ACHN (cell line): Measurements from ENCODE around the gene CRY2.

Experiments used
- DNase-seq: peaks from one replicate; pipeline ENCODE4 v3.0.0-alpha.2; 2015
- in situ Hi-C: cut with HindIII; loops from 2 replicates; pipeline ENCODE4 v1.10.0; 2017; ENCODE audit warnings: low sequenced_read_pairs, low pct_ligation_motif_present, low pct_unique_long_range_greater_than_20kb

CRY2 gene

GRCh38 chr11:45921561-45922424 lies 74.5 kb downstream of the CRY2 start:
- no peak for DNase-seq

GRCh38 chr11:45922425-45923082 lies 75.3 kb downstream of the CRY2 start, which contains the start of gene LARGE2:
Gene LARGE2, plus strand, starts transcription at chr11:45922656. Its CDS starts 227 bp downstream, at chr11:45922883.
- in situ Hi-C loops: no loop called here
- DNase-seq: no peak

More at GRCh38 chr11:45921561-45922424, 74.5 kb downstream of the CRY2 start:
- in situ Hi-C loops: no loop called here

GRCh38 chr11:45924036-45924915 lies 77.0 kb downstream of the CRY2 start:
- in situ Hi-C loops: no loop called here
- no peak for DNase-seq

GRCh38 chr11:45924927-45925326 lies 77.7 kb downstream of the CRY2 start:
- no peak for DNase-seq
- in situ Hi-C loops: no loop called here

- in situ Hi-C loops: no loop called here
- no peak for DNase-seq
Observed at GRCh38 chr11:45925550-45925949, 78.3 kb downstream of the CRY2 start.

GRCh38 chr11:45926001-45926401 lies 78.7 kb downstream of the CRY2 start:
- in situ Hi-C loops: no loop called here
- no peak for DNase-seq

- no peak for DNase-seq
Observed at GRCh38 chr11:45926536-45927331, 79.5 kb downstream of the CRY2 start.

GRCh38 chr11:45927332-45927683 lies 80.0 kb downstream of the CRY2 start:
- in situ Hi-C loops: no loop called here
- DNase-seq: no peak

More at GRCh38 chr11:45926536-45927331, 79.5 kb downstream of the CRY2 start:
- in situ Hi-C loops: no loop called here

- in situ Hi-C loops: no loop called here
- DNase-seq: no peak
Observed at GRCh38 chr11:45927684-45928413, 80.6 kb downstream of the CRY2 start.

GRCh38 chr11:45928535-45929215 lies 81.4 kb downstream of the CRY2 start:
- in situ Hi-C loops: no loop called here
- DNase-seq: no peak

- in situ Hi-C loops: no loop called here
- DNase-seq: no peak
Observed at GRCh38 chr11:45929486-45930030, 82.3 kb downstream of the CRY2 start.

- DNase-seq: no peak
- in situ Hi-C loops: no loop called here
Observed at GRCh38 chr11:45930031-45930794, 82.9 kb downstream of the CRY2 start.

GRCh38 chr11:45930951-45931570 lies 83.8 kb downstream of the CRY2 start:
- in situ Hi-C loops: no loop called here
- no peak for DNase-seq

GRCh38 chr11:45931739-45932138 lies 84.5 kb downstream of the CRY2 start:
- in situ Hi-C loops: no loop called here
- DNase-seq: no peak

GRCh38 chr11:45932217-45932616 lies 84.9 kb downstream of the CRY2 start:
- in situ Hi-C loops: no loop called here
- DNase-seq: no peak
